Hepatocyte (in vitro differentiated cells): ENCODE results near the gene GRPR.

Source experiments
- EZH2 ChIP-seq: fragments of 200-600 bp; sonication (generic); IDR thresholded peaks from 2 replicates; pipeline ENCODE4 v1.6.1; 2016; ENCODE audit warnings: antibody characterized with exemption, mild to moderate bottlenecking, borderline replicate concordance
- TF ChIP-seq, protein P1 (sequence below): fragments of 200-600 bp; sonication (generic); IDR thresholded peaks from 2 replicates; pipeline ENCODE4 v1.5.1; 2016; ENCODE audit warnings: antibody characterized with exemption, mild to moderate bottlenecking; ENCODE audit not compliant: poor library complexity

DNA sequence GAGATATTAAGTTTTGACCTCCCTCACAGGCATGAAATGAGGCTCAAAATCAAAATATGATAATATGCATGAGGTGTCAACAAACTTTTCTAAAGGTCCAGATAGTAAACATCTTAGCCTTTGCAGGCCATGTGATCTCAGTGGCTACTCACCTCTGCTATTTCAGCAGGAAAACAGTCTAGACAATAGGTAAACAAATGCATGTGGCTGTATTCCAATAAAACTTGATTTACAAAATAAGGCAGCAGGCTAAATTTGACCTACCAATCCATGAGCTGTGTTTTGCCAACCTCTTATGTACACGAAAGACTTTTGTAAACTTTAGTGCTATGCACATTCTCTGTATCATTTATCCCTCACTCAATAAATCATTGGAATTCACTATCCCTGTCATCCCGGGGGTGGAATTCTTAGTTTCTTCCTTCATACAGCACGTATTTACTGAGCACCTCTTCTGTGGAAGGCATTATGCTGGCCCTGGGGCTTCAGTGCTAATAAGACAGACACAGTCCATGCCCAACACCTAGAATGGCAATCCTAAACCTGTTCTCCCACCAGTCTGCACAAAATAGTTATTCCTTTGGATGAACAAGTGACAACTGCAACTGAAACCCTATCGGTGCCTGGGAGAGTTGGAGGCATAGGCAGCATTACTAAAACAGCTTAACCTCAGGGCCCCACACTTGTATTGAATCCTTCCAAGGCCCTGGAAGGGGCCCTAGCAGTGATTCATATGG, 63.8 kb downstream of the GRPR start:
- TF ChIP-seq, protein P1, sequence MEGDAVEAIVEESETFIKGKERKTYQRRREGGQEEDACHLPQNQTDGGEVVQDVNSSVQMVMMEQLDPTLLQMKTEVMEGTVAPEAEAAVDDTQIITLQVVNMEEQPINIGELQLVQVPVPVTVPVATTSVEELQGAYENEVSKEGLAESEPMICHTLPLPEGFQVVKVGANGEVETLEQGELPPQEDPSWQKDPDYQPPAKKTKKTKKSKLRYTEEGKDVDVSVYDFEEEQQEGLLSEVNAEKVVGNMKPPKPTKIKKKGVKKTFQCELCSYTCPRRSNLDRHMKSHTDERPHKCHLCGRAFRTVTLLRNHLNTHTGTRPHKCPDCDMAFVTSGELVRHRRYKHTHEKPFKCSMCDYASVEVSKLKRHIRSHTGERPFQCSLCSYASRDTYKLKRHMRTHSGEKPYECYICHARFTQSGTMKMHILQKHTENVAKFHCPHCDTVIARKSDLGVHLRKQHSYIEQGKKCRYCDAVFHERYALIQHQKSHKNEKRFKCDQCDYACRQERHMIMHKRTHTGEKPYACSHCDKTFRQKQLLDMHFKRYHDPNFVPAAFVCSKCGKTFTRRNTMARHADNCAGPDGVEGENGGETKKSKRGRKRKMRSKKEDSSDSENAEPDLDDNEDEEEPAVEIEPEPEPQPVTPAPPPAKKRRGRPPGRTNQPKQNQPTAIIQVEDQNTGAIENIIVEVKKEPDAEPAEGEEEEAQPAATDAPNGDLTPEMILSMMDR: no peak
- TF ChIP-seq EZH2: no peak
